ENCODE data around the gene TSSK2.
A peak's percentile ranks its signal among the peaks of the same experiment; 100 is the strongest.

Gene TSSK2

GRCh38 chr22:19166421-19166820, 35.3 kb downstream of the TSSK2 start:
- DNase-seq (ENCODE audit: extremely low read depth in 1 of 2, low read depth in 1 of 2): no peak

- DNase-seq (ENCODE audit: extremely low read depth in 1 of 2, low read depth in 1 of 2): no peak
These were observed 36.2 kb downstream of the TSSK2 start for GRCh38 chr22:19167106-19167869.

GRCh38 chr22:19168088-19168890, 37.2 kb downstream of the TSSK2 start:
- DNase-seq (ENCODE audit: extremely low read depth in 1 of 2, low read depth in 1 of 2): no peak

GRCh38 chr22:19169002-19169946, 38.2 kb downstream of the TSSK2 start:
- DNase-seq (ENCODE audit: extremely low read depth in 1 of 2, low read depth in 1 of 2): no peak

GRCh38 chr22:19169947-19170318, 38.8 kb downstream of the TSSK2 start:
- DNase-seq (ENCODE audit: extremely low read depth in 1 of 2, low read depth in 1 of 2): no peak

- no peak for DNase-seq (ENCODE audit: extremely low read depth in 1 of 2, low read depth in 1 of 2)
These were observed 41.3 kb downstream of the TSSK2 start for GRCh38 chr22:19172213-19173046.

- no peak for DNase-seq (ENCODE audit: extremely low read depth in 1 of 2, low read depth in 1 of 2)
These were observed 42.2 kb downstream of the TSSK2 start for GRCh38 chr22:19173047-19174035.

- DNase-seq (ENCODE audit: extremely low read depth in 1 of 2, low read depth in 1 of 2): no peak
These were observed 43.3 kb downstream of the TSSK2 start for GRCh38 chr22:19174106-19175025.

GRCh38 chr22:19175026-19175601, 44.0 kb downstream of the TSSK2 start:
- no peak for DNase-seq (ENCODE audit: extremely low read depth in 1 of 2, low read depth in 1 of 2)

- no peak for DNase-seq (ENCODE audit: extremely low read depth in 1 of 2, low read depth in 1 of 2)
These were observed 44.6 kb downstream of the TSSK2 start for GRCh38 chr22:19175602-19176174.

- DNase-seq (ENCODE audit: extremely low read depth in 1 of 2, low read depth in 1 of 2): no peak
These were observed 45.1 kb downstream of the TSSK2 start for GRCh38 chr22:19176175-19176643.

GRCh38 chr22:19176732-19177131, 45.6 kb downstream of the TSSK2 start:
- no peak for DNase-seq (ENCODE audit: extremely low read depth in 1 of 2, low read depth in 1 of 2)

GRCh38 chr22:19177164-19178064, 46.3 kb downstream of the TSSK2 start:
- no peak for DNase-seq (ENCODE audit: extremely low read depth in 1 of 2, low read depth in 1 of 2)

GRCh38 chr22:19178065-19178656, 47.1 kb downstream of the TSSK2 start:
- peak in 1 of 2 donors; percentile 20 for DNase-seq (ENCODE audit: extremely low read depth in 1 of 2, low read depth in 1 of 2)

- peak; percentile 32 to 66 for DNase-seq (ENCODE audit: extremely low read depth in 1 of 2, low read depth in 1 of 2)
These were observed 47.8 kb downstream of the TSSK2 start, which contains the start of gene SLC25A1 for GRCh38 chr22:19178657-19179496. Gene SLC25A1 (minus strand): TSS chr22:19178736. CDS start chr22:19178673, 63 bp downstream.

All from activated CD8-positive, alpha-beta memory T cell treated with anti-CD3 and anti-CD28 coated beads for 1 hour (primary cell).